NCI-H146 treated with DMSO at 0.1 percent for 48 hours (cell line): ENCODE results near the gene RNPEP.
"Not testable (repeated sequence)": the region's sequence is repeated elsewhere in the genome, so short reads cannot be mapped to it uniquely, and the experiment has no call there.

ENCODE experiments used
- DNase-seq: peaks from one replicate; lab custom pipeline; 2025; ENCODE audit not compliant: unreplicated experiment; lab: John Stamatoyannopoulos, UW

Gene RNPEP

GRCh38 chr1:201982623-201983379, at the start of gene RNPEP:
Gene RNPEP, plus strand, starts transcription at chr1:201982648. Its CDS starts 19 bp downstream, at chr1:201982667.
- DNase-seq = peak; percentile 61

GRCh38 chr1:201933840-201934430, 48.5 kb upstream of the RNPEP start:
- no peak for DNase-seq

GRCh38 chr1:201937624-201938213, 44.7 kb upstream of the RNPEP start:
- no peak for DNase-seq

GRCh38 chr1:201938440-201939035, 43.9 kb upstream of the RNPEP start:
- no peak for DNase-seq

- DNase-seq = no peak
These were observed 43.3 kb upstream of the RNPEP start for GRCh38 chr1:201939148-201939547.

GRCh38 chr1:201939574-201939973, 42.9 kb upstream of the RNPEP start:
- DNase-seq = no peak

- DNase-seq = not testable (repeated sequence)
These were observed 42.1 kb upstream of the RNPEP start for GRCh38 chr1:201940316-201940715.

- DNase-seq = no peak
These were observed 40.9 kb upstream of the RNPEP start for GRCh38 chr1:201941420-201942128.

- no peak for DNase-seq
These were observed 40.3 kb upstream of the RNPEP start for GRCh38 chr1:201942129-201942495.

GRCh38 chr1:201944002-201944401, 38.4 kb upstream of the RNPEP start:
- no peak for DNase-seq

- DNase-seq = no peak
These were observed 37.8 kb upstream of the RNPEP start for GRCh38 chr1:201944639-201945038.

- DNase-seq = no peak
These were observed 37.3 kb upstream of the RNPEP start for GRCh38 chr1:201945157-201945556.

GRCh38 chr1:201945863-201946223, 36.6 kb upstream of the RNPEP start:
- DNase-seq = no peak

GRCh38 chr1:201946224-201946908, 36.1 kb upstream of the RNPEP start, which contains the start of gene LMOD1:
Gene LMOD1, minus strand, starts transcription at chr1:201946548. Its CDS starts 208 bp downstream, at chr1:201946340.
- peak; percentile 43 for DNase-seq

GRCh38 chr1:201947697-201948008, 34.8 kb upstream of the RNPEP start:
- DNase-seq = no peak

GRCh38 chr1:201949491-201949890, 33.0 kb upstream of the RNPEP start:
- no peak for DNase-seq

GRCh38 chr1:201954263-201955008, 28.0 kb upstream of the RNPEP start:
- DNase-seq = no peak

GRCh38 chr1:201955009-201955728, 27.3 kb upstream of the RNPEP start, which contains the start of gene TIMM17A:
Gene TIMM17A, plus strand, starts transcription at chr1:201955503. Its CDS starts 24 bp downstream, at chr1:201955527.
- peak; percentile 94 for DNase-seq

GRCh38 chr1:201955729-201956143, 26.7 kb upstream of the RNPEP start:
- DNase-seq = no peak
